Activated T-helper 2 cell treated with anti-CD3 and anti-CD28 coated beads, Interferon-gamma antibody, Interleukin-2, Interleukin-4, amounts not matched to agents 10 μg/mL and 5 μg/mL and 100 μg/mL, durations not matched to agents 14 hours and 24 hours and 36 hours (primary cell): Measurements from ENCODE around the gene NDUFS2. TPM values are rescaled to one million over a fixed set of nuclear protein-coding genes. Genes with fewer than 3 reads are reported as not detected.

Experiments used
- DNase-seq: peaks from one replicate; pipeline ENCODE4 v3.0.0; 2021; ENCODE audit warnings: low spot score
- H3K27ac Mint-ChIP-seq: one replicate; pipeline ENCODE4 v1.8.0; 2021; ENCODE audit warnings: mixed read lengths
- H3K27me3 Mint-ChIP-seq: one replicate; pipeline ENCODE4 v1.8.0; 2021; ENCODE audit warnings: low read depth, mixed read lengths
- H3K36me3 Mint-ChIP-seq: one replicate; pipeline ENCODE4 v1.8.0; 2021; ENCODE audit warnings: low read depth, mixed read lengths
- H3K4me1 Mint-ChIP-seq: one replicate; pipeline ENCODE4 v1.8.0; 2021; ENCODE audit warnings: low read depth, mixed read lengths
- H3K4me3 Mint-ChIP-seq: one replicate; pipeline ENCODE4 v1.8.0; 2021; ENCODE audit warnings: low read depth, mild to moderate bottlenecking, moderate library complexity, mixed read lengths
- H3K9me3 Mint-ChIP-seq: one replicate; pipeline ENCODE4 v1.8.0; 2021; ENCODE audit warnings: mixed read lengths
- intact Hi-C: fragments of 100-400 bp; cut with micrococcal nuclease; formaldehyde crosslinking; loops from one replicate; pipeline ENCODE4 v1.15.1; 2023
- total RNA-seq: library from RNA; stranded (reverse); gene quantifications from 2 replicates; pipeline ENCODE4 v1.2.3, GENCODE V29; 2022

Gene NDUFS2
- 79.0 and 91.5 TPM in 2 replicates for total RNA-seq

- no peaks in the 10 kb centered on the region for H3K27me3 Mint-ChIP-seq
- intact Hi-C loops, result loop anchor here (1.0 to 5.0 kb wide), 4 partner anchors 17 to 105 kb away; partner anchors contain the start of genes MPZ and PPOX
- DNase-seq, result peak; percentile 93
- no peaks in the 10 kb centered on the region for H3K9me3 Mint-ChIP-seq
- H3K36me3 Mint-ChIP-seq, result peaks cover 36% of the 10 kb centered on the region
- H3K27ac Mint-ChIP-seq, result peak within 1 kb of the TSS; percentile 95
- peak within 1 kb of the TSS; percentile 94 for H3K4me3 Mint-ChIP-seq
- H3K4me1 Mint-ChIP-seq, result peaks cover 41% of the 10 kb centered on the region
Measured at GRCh38 chr1:161201836-161202712, at the start of gene NDUFS2. NDUFS2 (plus strand) TSS chr1:161202367; CDS start chr1:161202386, 19 bp downstream.

GRCh38 chr1:161153176-161153575 lies 49.0 kb upstream of the NDUFS2 start:
- Mint-ChIP-seq H3K27me3 (no peaks in the 10 kb centered on the region), H3K9me3 (no peaks in the 10 kb centered on the region), H3K4me3 (peak overlapping the region; percentile 100), H3K36me3 (peaks cover 27% of the 10 kb centered on the region), H3K4me1 (peaks cover 15% of the 10 kb centered on the region), H3K27ac (peak overlapping the region; percentile 79)
- no peak for DNase-seq
- intact Hi-C loops, result loop anchor here (1.0 kb wide), 2 partner anchors 21 to 55 kb away; partner anchors contain the start of genes DEDD and KLHDC9

GRCh38 chr1:161153682-161154337 lies 48.4 kb upstream of the NDUFS2 start, which contains the start of gene UFC1:
UFC1 (plus strand) TSS chr1:161153978; CDS start chr1:161153998, 20 bp downstream.
- H3K9me3 Mint-ChIP-seq, result no peaks in the 10 kb centered on the region
- DNase-seq, result peak; percentile 82
- intact Hi-C loops, result loop anchor here (1.0 to 2.0 kb wide), 3 partner anchors 22 to 56 kb away; partner anchors contain the start of genes DEDD, KLHDC9, NIT1 and PFDN2
- no peaks in the 10 kb centered on the region for H3K27me3 Mint-ChIP-seq
- peaks cover 29% of the 10 kb centered on the region for H3K36me3 Mint-ChIP-seq
- peaks cover 21% of the 10 kb centered on the region for H3K4me1 Mint-ChIP-seq
- peak within 1 kb of the TSS; percentile 100 for H3K4me3 Mint-ChIP-seq
- peak within 1 kb of the TSS; percentile 100 for H3K27ac Mint-ChIP-seq

- intact Hi-C loops, result loop anchor here (5.0 kb wide), 1 partner anchor 91 kb away; the partner anchor contains the start of gene ARHGAP30
- Mint-ChIP-seq H3K4me3 (peak overlapping the region; percentile 27), H3K36me3 (peaks cover 60% of the 10 kb centered on the region), H3K27ac (peak overlapping the region; percentile 38), H3K27me3 (no peaks in the 10 kb centered on the region), H3K9me3 (no peaks in the 10 kb centered on the region), H3K4me1 (peaks cover 41% of the 10 kb centered on the region)
- no peak for DNase-seq
Measured at GRCh38 chr1:161157867-161158266, 44.3 kb upstream of the NDUFS2 start.

GRCh38 chr1:161158316-161159010 lies 43.7 kb upstream of the NDUFS2 start:
- Mint-ChIP-seq H3K36me3 (peaks cover 66% of the 10 kb centered on the region), H3K4me3 (peak overlapping the region; percentile 86), H3K27ac (peak overlapping the region; percentile 92), H3K4me1 (peaks cover 43% of the 10 kb centered on the region), H3K27me3 (no peaks in the 10 kb centered on the region), H3K9me3 (no peaks in the 10 kb centered on the region)
- intact Hi-C loops, result loop anchor here (5.0 kb wide), 1 partner anchor 91 kb away; the partner anchor contains the start of gene ARHGAP30
- DNase-seq, result no peak

GRCh38 chr1:161159087-161159912 lies 42.9 kb upstream of the NDUFS2 start, which contains the start of gene USP21:
USP21 (plus strand) TSS chr1:161159500; CDS start chr1:161160641, 1,141 bp downstream.
- intact Hi-C loops, result loop anchor here (5.0 kb wide), 1 partner anchor 92 kb away; the partner anchor contains the start of gene ARHGAP30
- Mint-ChIP-seq H3K4me1 (peaks cover 43% of the 10 kb centered on the region), H3K36me3 (peaks cover 74% of the 10 kb centered on the region)

GRCh38 chr1:161159913-161160243 lies 42.3 kb upstream of the NDUFS2 start:
- H3K4me3 Mint-ChIP-seq, result peak overlapping the region; percentile 86
- intact Hi-C loops, result loop anchor here (5.0 kb wide), 1 partner anchor 93 kb away; the partner anchor contains the start of gene ARHGAP30
- no peaks in the 10 kb centered on the region for H3K27me3 Mint-ChIP-seq
- H3K27ac Mint-ChIP-seq, result peak overlapping the region; percentile 92
- peaks cover 44% of the 10 kb centered on the region for H3K4me1 Mint-ChIP-seq
- no peak for DNase-seq
- peaks cover 79% of the 10 kb centered on the region for H3K36me3 Mint-ChIP-seq
- no peaks in the 10 kb centered on the region for H3K9me3 Mint-ChIP-seq

More at GRCh38 chr1:161159087-161159912, 42.9 kb upstream of the NDUFS2 start, which contains the start of gene USP21:
- Mint-ChIP-seq H3K27ac (peak within 1 kb of the TSS; percentile 92), H3K9me3 (no peaks in the 10 kb centered on the region), H3K4me3 (peak within 1 kb of the TSS; percentile 86), H3K27me3 (no peaks in the 10 kb centered on the region)
- peak; percentile 89 for DNase-seq

GRCh38 chr1:161160671-161161145 lies 41.5 kb upstream of the NDUFS2 start:
- peaks cover 43% of the 10 kb centered on the region for H3K4me1 Mint-ChIP-seq
- no peaks in the 10 kb centered on the region for H3K27me3 Mint-ChIP-seq
- peak overlapping the region; percentile 46 for H3K27ac Mint-ChIP-seq
- intact Hi-C loops, result no loop called here
- no peak for DNase-seq
- H3K9me3 Mint-ChIP-seq, result no peaks in the 10 kb centered on the region
- peak overlapping the region; percentile 86 for H3K4me3 Mint-ChIP-seq
- H3K36me3 Mint-ChIP-seq, result peaks cover 73% of the 10 kb centered on the region

GRCh38 chr1:161161652-161162051 lies 40.5 kb upstream of the NDUFS2 start:
- Mint-ChIP-seq H3K27me3 (no peaks in the 10 kb centered on the region), H3K9me3 (no peaks in the 10 kb centered on the region), H3K36me3 (peaks cover 71% of the 10 kb centered on the region), H3K4me1 (peaks cover 43% of the 10 kb centered on the region), H3K27ac (peak overlapping the region; percentile 46), H3K4me3 (peak overlapping the region; percentile 11)
- intact Hi-C loops, result no loop called here
- no peak for DNase-seq

- no peak for DNase-seq
- Mint-ChIP-seq H3K4me1 (peaks cover 47% of the 10 kb centered on the region), H3K27me3 (no peaks in the 10 kb centered on the region), H3K4me3 (peak overlapping the region; percentile 11), H3K36me3 (peaks cover 67% of the 10 kb centered on the region), H3K27ac (no peak overlapping the region), H3K9me3 (no peaks in the 10 kb centered on the region)
- intact Hi-C loops, result no loop called here
Measured at GRCh38 chr1:161162052-161162451, 40.1 kb upstream of the NDUFS2 start.

GRCh38 chr1:161162806-161163205 lies 39.4 kb upstream of the NDUFS2 start:
- no peak overlapping the region for H3K4me3 Mint-ChIP-seq
- no peaks in the 10 kb centered on the region for H3K9me3 Mint-ChIP-seq
- peak overlapping the region; percentile 3 for H3K27ac Mint-ChIP-seq
- no peak for DNase-seq
- intact Hi-C loops, result no loop called here
- H3K4me1 Mint-ChIP-seq, result peaks cover 51% of the 10 kb centered on the region
- H3K27me3 Mint-ChIP-seq, result no peaks in the 10 kb centered on the region
- peaks cover 60% of the 10 kb centered on the region for H3K36me3 Mint-ChIP-seq
